Measurements from ENCODE around the gene MMP14.
"Not testable (repeated sequence)": the region's sequence is repeated elsewhere in the genome, so short reads cannot be mapped to it uniquely, and the experiment has no call there.

The MMP14 gene

GRCh38 chr14:22836301-22837113 lies at the start of gene MMP14:
MMP14 (plus strand) TSS chr14:22836585; CDS start chr14:22836818, 233 bp downstream.
- Histone ChIP-seq H3K4me3 (ENCODE audit: low read depth, low read length) (peak within 1 kb of the TSS; percentile 83), H3K4me1 (ENCODE audit: control insufficient read depth, insufficient read depth, low read length) (peaks cover 10% of the 10 kb centered on the region), H3K27me3 (ENCODE audit: control insufficient read depth, insufficient read depth, low read length) (no peaks in the 10 kb centered on the region), H3K36me3 (ENCODE audit: control insufficient read depth, insufficient read depth, low read length) (peaks cover 17% of the 10 kb centered on the region), H3K9ac (ENCODE audit: low read depth, low read length) (peak within 1 kb of the TSS; percentile 83), H3K9me3 (ENCODE audit: control insufficient read depth, insufficient read depth, low read length) (no peaks in the 10 kb centered on the region)

GRCh38 chr14:22786685-22787084 lies 49.7 kb upstream of the MMP14 start:
- H3K4me1 ChIP-seq (ENCODE audit: control insufficient read depth, insufficient read depth, low read length), result no peaks in the 10 kb centered on the region
- H3K36me3 ChIP-seq (ENCODE audit: control insufficient read depth, insufficient read depth, low read length), result no peaks in the 10 kb centered on the region
- H3K4me3 ChIP-seq (ENCODE audit: low read depth, low read length), result no peak overlapping the region
- no peak overlapping the region for H3K9ac ChIP-seq (ENCODE audit: low read depth, low read length)
- no peaks in the 10 kb centered on the region for H3K27me3 ChIP-seq (ENCODE audit: control insufficient read depth, insufficient read depth, low read length)
- H3K9me3 ChIP-seq (ENCODE audit: control insufficient read depth, insufficient read depth, low read length), result no peaks in the 10 kb centered on the region

- Histone ChIP-seq H3K9me3 (ENCODE audit: control insufficient read depth, insufficient read depth, low read length) (no peaks in the 10 kb centered on the region), H3K27me3 (ENCODE audit: control insufficient read depth, insufficient read depth, low read length) (no peaks in the 10 kb centered on the region), H3K4me1 (ENCODE audit: control insufficient read depth, insufficient read depth, low read length) (peaks cover under 1% of the 10 kb centered on the region)
These were observed 45.1 kb upstream of the MMP14 start for GRCh38 chr14:22791301-22791700.

GRCh38 chr14:22792158-22792557 lies 44.2 kb upstream of the MMP14 start:
- H3K27me3 ChIP-seq (ENCODE audit: control insufficient read depth, insufficient read depth, low read length), result no peaks in the 10 kb centered on the region
- H3K9me3 ChIP-seq (ENCODE audit: control insufficient read depth, insufficient read depth, low read length), result no peaks in the 10 kb centered on the region
- H3K9ac ChIP-seq (ENCODE audit: low read depth, low read length), result no peak overlapping the region
- H3K4me1 ChIP-seq (ENCODE audit: control insufficient read depth, insufficient read depth, low read length), result peaks cover 9% of the 10 kb centered on the region
- no peak overlapping the region for H3K4me3 ChIP-seq (ENCODE audit: low read depth, low read length)
- H3K36me3 ChIP-seq (ENCODE audit: control insufficient read depth, insufficient read depth, low read length), result no peaks in the 10 kb centered on the region

More at GRCh38 chr14:22791301-22791700, 45.1 kb upstream of the MMP14 start:
- Histone ChIP-seq H3K9ac (ENCODE audit: low read depth, low read length) (no peak overlapping the region), H3K36me3 (ENCODE audit: control insufficient read depth, insufficient read depth, low read length) (no peaks in the 10 kb centered on the region), H3K4me3 (ENCODE audit: low read depth, low read length) (no peak overlapping the region)

GRCh38 chr14:22793550-22793949 lies 42.8 kb upstream of the MMP14 start:
- not testable (repeated sequence) for H3K4me1 ChIP-seq (ENCODE audit: control insufficient read depth, insufficient read depth, low read length); H3K9me3 ChIP-seq (ENCODE audit: control insufficient read depth, insufficient read depth, low read length)

GRCh38 chr14:22793976-22794375 lies 42.4 kb upstream of the MMP14 start:
- no peak overlapping the region for H3K9ac ChIP-seq (ENCODE audit: low read depth, low read length)
- no peak overlapping the region for H3K4me3 ChIP-seq (ENCODE audit: low read depth, low read length)
- peaks cover 9% of the 10 kb centered on the region for H3K4me1 ChIP-seq (ENCODE audit: control insufficient read depth, insufficient read depth, low read length)
- H3K36me3 ChIP-seq (ENCODE audit: control insufficient read depth, insufficient read depth, low read length), result no peaks in the 10 kb centered on the region
- no peaks in the 10 kb centered on the region for H3K9me3 ChIP-seq (ENCODE audit: control insufficient read depth, insufficient read depth, low read length)
- no peaks in the 10 kb centered on the region for H3K27me3 ChIP-seq (ENCODE audit: control insufficient read depth, insufficient read depth, low read length)

More at GRCh38 chr14:22793550-22793949, 42.8 kb upstream of the MMP14 start:
- not testable (repeated sequence) for H3K4me3 ChIP-seq (ENCODE audit: low read depth, low read length); H3K9ac ChIP-seq (ENCODE audit: low read depth, low read length); H3K36me3 ChIP-seq (ENCODE audit: control insufficient read depth, insufficient read depth, low read length); H3K27me3 ChIP-seq (ENCODE audit: control insufficient read depth, insufficient read depth, low read length)

- H3K4me3 ChIP-seq (ENCODE audit: low read depth, low read length), result no peak overlapping the region
- no peaks in the 10 kb centered on the region for H3K9me3 ChIP-seq (ENCODE audit: control insufficient read depth, insufficient read depth, low read length)
- peaks cover 9% of the 10 kb centered on the region for H3K4me1 ChIP-seq (ENCODE audit: control insufficient read depth, insufficient read depth, low read length)
- H3K9ac ChIP-seq (ENCODE audit: low read depth, low read length), result no peak overlapping the region
- H3K27me3 ChIP-seq (ENCODE audit: control insufficient read depth, insufficient read depth, low read length), result no peaks in the 10 kb centered on the region
- H3K36me3 ChIP-seq (ENCODE audit: control insufficient read depth, insufficient read depth, low read length), result no peaks in the 10 kb centered on the region
These were observed 41.8 kb upstream of the MMP14 start for GRCh38 chr14:22794551-22794951.

- Histone ChIP-seq H3K4me1 (ENCODE audit: control insufficient read depth, insufficient read depth, low read length) (peaks cover 9% of the 10 kb centered on the region), H3K27me3 (ENCODE audit: control insufficient read depth, insufficient read depth, low read length) (no peaks in the 10 kb centered on the region), H3K9me3 (ENCODE audit: control insufficient read depth, insufficient read depth, low read length) (no peaks in the 10 kb centered on the region), H3K36me3 (ENCODE audit: control insufficient read depth, insufficient read depth, low read length) (no peaks in the 10 kb centered on the region), H3K4me3 (ENCODE audit: low read depth, low read length) (no peak overlapping the region), H3K9ac (ENCODE audit: low read depth, low read length) (no peak overlapping the region)
These were observed 40.2 kb upstream of the MMP14 start for GRCh38 chr14:22796087-22796707.

GRCh38 chr14:22797017-22797917 lies 39.1 kb upstream of the MMP14 start:
- Histone ChIP-seq H3K9me3 (ENCODE audit: control insufficient read depth, insufficient read depth, low read length) (no peaks in the 10 kb centered on the region), H3K4me3 (ENCODE audit: low read depth, low read length) (no peak overlapping the region), H3K9ac (ENCODE audit: low read depth, low read length) (no peak overlapping the region), H3K27me3 (ENCODE audit: control insufficient read depth, insufficient read depth, low read length) (no peaks in the 10 kb centered on the region), H3K4me1 (ENCODE audit: control insufficient read depth, insufficient read depth, low read length) (peaks cover 9% of the 10 kb centered on the region), H3K36me3 (ENCODE audit: control insufficient read depth, insufficient read depth, low read length) (no peaks in the 10 kb centered on the region)

GRCh38 chr14:22798528-22798927 lies 37.9 kb upstream of the MMP14 start:
- no peaks in the 10 kb centered on the region for H3K9me3 ChIP-seq (ENCODE audit: control insufficient read depth, insufficient read depth, low read length)
- no peak overlapping the region for H3K4me3 ChIP-seq (ENCODE audit: low read depth, low read length)
- H3K36me3 ChIP-seq (ENCODE audit: control insufficient read depth, insufficient read depth, low read length), result no peaks in the 10 kb centered on the region
- no peaks in the 10 kb centered on the region for H3K27me3 ChIP-seq (ENCODE audit: control insufficient read depth, insufficient read depth, low read length)
- no peak overlapping the region for H3K9ac ChIP-seq (ENCODE audit: low read depth, low read length)
- peaks cover 9% of the 10 kb centered on the region for H3K4me1 ChIP-seq (ENCODE audit: control insufficient read depth, insufficient read depth, low read length)

- H3K27me3 ChIP-seq (ENCODE audit: control insufficient read depth, insufficient read depth, low read length), result no peaks in the 10 kb centered on the region
- H3K9me3 ChIP-seq (ENCODE audit: control insufficient read depth, insufficient read depth, low read length), result no peaks in the 10 kb centered on the region
- H3K9ac ChIP-seq (ENCODE audit: low read depth, low read length), result no peak overlapping the region
- no peaks in the 10 kb centered on the region for H3K36me3 ChIP-seq (ENCODE audit: control insufficient read depth, insufficient read depth, low read length)
- no peak overlapping the region for H3K4me3 ChIP-seq (ENCODE audit: low read depth, low read length)
- peaks cover 9% of the 10 kb centered on the region for H3K4me1 ChIP-seq (ENCODE audit: control insufficient read depth, insufficient read depth, low read length)
These were observed 36.0 kb upstream of the MMP14 start for GRCh38 chr14:22800346-22800745.

All from iPS-15b (cell line).